T-helper 2 cell treated with Interferon-gamma antibody and Interleukin-4, amounts not matched to agents 5 μg/mL and 100 μg/mL, for 36 hours (primary cell): Measurements from ENCODE around the gene NPHP4.

Source experiments
- DNase-seq: peaks from one replicate; pipeline ENCODE4 v3.0.0; 2021; ENCODE audit warnings: low spot score
- H3K27ac Mint-ChIP-seq: one replicate; pipeline ENCODE4 v1.8.0; 2021; ENCODE audit warnings: mild to moderate bottlenecking, mixed read lengths
- H3K27me3 Mint-ChIP-seq: one replicate; pipeline ENCODE4 v1.8.0; 2021; ENCODE audit warnings: low read depth, mixed read lengths
- H3K36me3 Mint-ChIP-seq: one replicate; pipeline ENCODE4 v1.8.0; 2021; ENCODE audit warnings: low read depth, mixed read lengths
- H3K4me1 Mint-ChIP-seq: one replicate; pipeline ENCODE4 v1.8.0; 2021; ENCODE audit warnings: low read depth, mixed read lengths
- H3K4me3 Mint-ChIP-seq: one replicate; pipeline ENCODE4 v1.8.0; 2022; ENCODE audit warnings: mild to moderate bottlenecking, moderate library complexity, mixed read lengths
- H3K9me3 Mint-ChIP-seq: one replicate; pipeline ENCODE4 v1.8.0; 2021; ENCODE audit warnings: mixed read lengths

The NPHP4 gene

DNA sequence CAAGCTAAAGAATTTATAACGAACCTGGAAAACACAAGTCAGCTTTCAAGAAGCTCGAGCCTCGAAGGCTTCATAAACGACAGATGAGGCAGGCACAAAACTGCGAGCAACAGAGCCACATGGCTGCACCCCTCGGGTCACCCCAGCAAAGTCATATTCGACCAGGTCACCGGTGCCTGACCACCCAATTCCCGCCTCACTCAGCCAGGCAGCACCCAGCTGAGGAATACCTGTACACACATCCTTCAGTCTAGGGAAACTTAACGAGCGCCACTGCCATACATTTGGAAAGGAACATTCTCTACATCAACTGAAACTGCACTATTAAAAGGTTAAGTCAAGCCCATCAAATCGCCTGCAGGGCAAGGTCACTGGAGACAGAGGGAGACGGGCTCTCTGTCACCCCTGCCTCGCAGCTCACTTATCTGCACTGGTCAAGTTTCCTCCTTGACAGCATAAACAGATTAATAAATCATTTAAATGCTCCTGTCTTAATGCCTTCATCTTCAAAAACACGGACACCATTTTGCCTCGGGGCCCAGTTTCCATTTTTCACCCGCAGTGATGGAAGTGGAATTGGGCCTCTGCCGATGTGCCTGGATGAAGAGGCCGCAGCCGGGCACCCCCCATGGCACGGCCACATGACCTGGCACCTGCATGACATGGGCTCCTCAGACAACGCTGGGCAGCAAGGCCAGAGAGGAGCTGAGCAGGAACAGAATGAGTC, 20.6 kb downstream of the NPHP4 start:
- no peak overlapping the region for H3K4me3 Mint-ChIP-seq
- H3K9me3 Mint-ChIP-seq = no peaks in the 10 kb centered on the region
- H3K4me1 Mint-ChIP-seq = peaks cover 7% of the 10 kb centered on the region
- H3K27me3 Mint-ChIP-seq = no peaks in the 10 kb centered on the region
- no peak for DNase-seq
- peaks cover 3% of the 10 kb centered on the region for H3K36me3 Mint-ChIP-seq
- H3K27ac Mint-ChIP-seq = no peak overlapping the region

- DNase-seq = no peak
- H3K27me3 Mint-ChIP-seq = no peaks in the 10 kb centered on the region
- H3K4me1 Mint-ChIP-seq = peaks cover 6% of the 10 kb centered on the region
- no peak overlapping the region for H3K4me3 Mint-ChIP-seq
- no peak overlapping the region for H3K27ac Mint-ChIP-seq
- no peaks in the 10 kb centered on the region for H3K9me3 Mint-ChIP-seq
- peaks cover 2% of the 10 kb centered on the region for H3K36me3 Mint-ChIP-seq
These were observed 21.5 kb downstream of the NPHP4 start for GRCh38 chr1:5970610-5971273.

DNA sequence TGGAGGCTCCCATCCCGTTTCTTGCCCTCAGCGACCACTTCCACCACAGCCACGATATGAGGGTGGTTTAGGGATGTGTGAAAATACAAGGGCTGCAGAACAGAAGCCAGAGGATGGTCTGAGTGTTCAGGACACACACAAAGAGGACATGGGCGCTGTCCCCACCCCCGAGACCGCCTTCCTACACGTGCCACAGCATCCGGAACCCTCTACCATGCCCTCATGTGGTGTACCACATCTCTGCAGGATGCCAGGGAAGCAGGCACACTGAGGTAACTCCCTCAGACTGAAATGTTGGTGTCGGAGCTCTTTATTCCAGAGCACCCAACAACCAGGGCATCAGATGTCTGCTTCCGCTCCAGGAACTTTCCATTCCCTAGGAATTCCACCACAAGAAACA, 23.1 kb downstream of the NPHP4 start:
- Mint-ChIP-seq H3K27me3 (no peaks in the 10 kb centered on the region), H3K4me3 (no peak overlapping the region), H3K9me3 (no peaks in the 10 kb centered on the region), H3K4me1 (no peaks in the 10 kb centered on the region), H3K36me3 (no peaks in the 10 kb centered on the region), H3K27ac (no peak overlapping the region)
- no peak for DNase-seq

GRCh38 chr1:5968161-5968736, 24.0 kb downstream of the NPHP4 start:
- H3K9me3 Mint-ChIP-seq = no peaks in the 10 kb centered on the region
- no peak overlapping the region for H3K27ac Mint-ChIP-seq
- H3K4me1 Mint-ChIP-seq = no peaks in the 10 kb centered on the region
- DNase-seq = no peak
- H3K27me3 Mint-ChIP-seq = no peaks in the 10 kb centered on the region
- H3K4me3 Mint-ChIP-seq = no peak overlapping the region
- no peaks in the 10 kb centered on the region for H3K36me3 Mint-ChIP-seq

GRCh38 chr1:5967351-5968160, 24.7 kb downstream of the NPHP4 start:
- H3K4me3 Mint-ChIP-seq = no peak overlapping the region
- DNase-seq = no peak
- H3K27ac Mint-ChIP-seq = no peak overlapping the region
- H3K27me3 Mint-ChIP-seq = no peaks in the 10 kb centered on the region
- peaks cover under 1% of the 10 kb centered on the region for H3K4me1 Mint-ChIP-seq
- no peaks in the 10 kb centered on the region for H3K9me3 Mint-ChIP-seq
- no peaks in the 10 kb centered on the region for H3K36me3 Mint-ChIP-seq

GRCh38 chr1:5966543-5967205, 25.6 kb downstream of the NPHP4 start:
- Mint-ChIP-seq H3K36me3 (peaks cover 5% of the 10 kb centered on the region), H3K4me3 (no peak overlapping the region), H3K27ac (no peak overlapping the region), H3K9me3 (no peaks in the 10 kb centered on the region), H3K27me3 (no peaks in the 10 kb centered on the region), H3K4me1 (peaks cover 6% of the 10 kb centered on the region)
- DNase-seq = no peak

- Mint-ChIP-seq H3K36me3 (peaks cover 12% of the 10 kb centered on the region), H3K27ac (no peak overlapping the region), H3K4me1 (peaks cover 13% of the 10 kb centered on the region), H3K27me3 (no peaks in the 10 kb centered on the region), H3K9me3 (no peaks in the 10 kb centered on the region), H3K4me3 (no peak overlapping the region)
- DNase-seq = no peak
These were observed 26.6 kb downstream of the NPHP4 start for GRCh38 chr1:5965586-5966131.

GRCh38 chr1:5962265-5963105, 29.7 kb downstream of the NPHP4 start:
- H3K27me3 Mint-ChIP-seq = no peaks in the 10 kb centered on the region
- no peak overlapping the region for H3K27ac Mint-ChIP-seq
- H3K9me3 Mint-ChIP-seq = no peaks in the 10 kb centered on the region
- no peak for DNase-seq
- peaks cover 29% of the 10 kb centered on the region for H3K36me3 Mint-ChIP-seq
- H3K4me3 Mint-ChIP-seq = no peak overlapping the region
- H3K4me1 Mint-ChIP-seq = peaks cover 33% of the 10 kb centered on the region

DNA sequence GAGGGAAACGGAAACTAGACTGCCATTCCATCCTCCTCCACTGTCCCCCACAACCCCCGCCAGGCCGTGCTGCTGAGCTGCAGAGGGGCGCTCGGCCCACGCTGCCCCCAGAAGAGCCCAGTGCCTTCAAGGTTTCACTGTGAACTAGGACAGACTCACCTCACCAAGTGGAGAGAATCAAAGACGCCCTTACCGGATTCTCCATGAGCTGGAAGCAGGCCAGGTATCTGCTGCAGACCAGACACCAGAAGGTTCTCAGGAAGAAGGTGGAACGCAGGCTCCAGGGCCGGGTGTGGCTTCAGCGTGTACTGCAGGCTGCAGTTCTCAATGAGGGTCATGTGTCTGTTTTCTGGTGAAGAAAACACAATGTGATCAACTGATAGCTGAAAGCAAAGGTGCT, 30.6 kb downstream of the NPHP4 start:
- H3K9me3 Mint-ChIP-seq = no peaks in the 10 kb centered on the region
- peaks cover 39% of the 10 kb centered on the region for H3K4me1 Mint-ChIP-seq
- H3K36me3 Mint-ChIP-seq = peaks cover 34% of the 10 kb centered on the region
- DNase-seq = no peak
- peak overlapping the region; percentile 77 for H3K27ac Mint-ChIP-seq
- H3K4me3 Mint-ChIP-seq = peak overlapping the region; percentile 81
- no peaks in the 10 kb centered on the region for H3K27me3 Mint-ChIP-seq

GRCh38 chr1:5960336-5960735, 31.9 kb downstream of the NPHP4 start:
- H3K4me3 Mint-ChIP-seq = peak overlapping the region; percentile 81
- peaks cover 51% of the 10 kb centered on the region for H3K4me1 Mint-ChIP-seq
- no peaks in the 10 kb centered on the region for H3K27me3 Mint-ChIP-seq
- no peaks in the 10 kb centered on the region for H3K9me3 Mint-ChIP-seq
- peaks cover 40% of the 10 kb centered on the region for H3K36me3 Mint-ChIP-seq
- no peak for DNase-seq
- no peak overlapping the region for H3K27ac Mint-ChIP-seq

- Mint-ChIP-seq H3K9me3 (no peaks in the 10 kb centered on the region), H3K27ac (peak overlapping the region; percentile 47), H3K36me3 (peaks cover 45% of the 10 kb centered on the region), H3K27me3 (no peaks in the 10 kb centered on the region), H3K4me3 (peak overlapping the region; percentile 81), H3K4me1 (peaks cover 56% of the 10 kb centered on the region)
- no peak for DNase-seq
These were observed 32.5 kb downstream of the NPHP4 start for GRCh38 chr1:5959667-5960230.

- H3K27me3 Mint-ChIP-seq = no peaks in the 10 kb centered on the region
- DNase-seq = no peak
- peak overlapping the region; percentile 47 for H3K27ac Mint-ChIP-seq
- H3K9me3 Mint-ChIP-seq = no peaks in the 10 kb centered on the region
- peak overlapping the region; percentile 81 for H3K4me3 Mint-ChIP-seq
- peaks cover 62% of the 10 kb centered on the region for H3K4me1 Mint-ChIP-seq
- H3K36me3 Mint-ChIP-seq = peaks cover 51% of the 10 kb centered on the region
These were observed 33.1 kb downstream of the NPHP4 start for GRCh38 chr1:5959087-5959486.
